SKM-1 (cell line): ENCODE measurements around the gene KRT80.

Experiments used
- DNase-seq: peaks from one replicate; lab custom pipeline; 2025; ENCODE audit not compliant: unreplicated experiment; lab: John Stamatoyannopoulos, UW

The KRT80 gene

GRCh38 chr12:52141875-52142274 lies 49.9 kb downstream of the KRT80 start:
- no peak for DNase-seq

GRCh38 chr12:52141306-52141705 lies 50.5 kb downstream of the KRT80 start:
- no peak for DNase-seq

- no peak for DNase-seq
Measured at GRCh38 chr12:52139579-52140062, 52.2 kb downstream of the KRT80 start.

GRCh38 chr12:52139147-52139546 lies 52.7 kb downstream of the KRT80 start:
- no peak for DNase-seq

GRCh38 chr12:52137746-52138145 lies 54.1 kb downstream of the KRT80 start:
- no peak for DNase-seq

- DNase-seq = no peak
Measured at GRCh38 chr12:52132754-52133161, 59.1 kb downstream of the KRT80 start.

- no peak for DNase-seq
Measured at GRCh38 chr12:52130711-52131110, 61.1 kb downstream of the KRT80 start.

GRCh38 chr12:52127683-52128450 lies 63.9 kb downstream of the KRT80 start:
- no peak for DNase-seq

GRCh38 chr12:52126605-52127578 lies 64.9 kb downstream of the KRT80 start:
- no peak for DNase-seq

- DNase-seq = no peak
Measured at GRCh38 chr12:52126050-52126604, 65.7 kb downstream of the KRT80 start.

GRCh38 chr12:52125476-52125900 lies 66.3 kb downstream of the KRT80 start:
- DNase-seq = no peak

GRCh38 chr12:52123487-52124186 lies 68.2 kb downstream of the KRT80 start:
- DNase-seq = no peak

GRCh38 chr12:52122904-52123303 lies 68.9 kb downstream of the KRT80 start:
- DNase-seq = no peak

- DNase-seq = no peak
Measured at GRCh38 chr12:52122540-52122871, 69.3 kb downstream of the KRT80 start.

- no peak for DNase-seq
Measured at GRCh38 chr12:52121824-52122539, 69.8 kb downstream of the KRT80 start.

GRCh38 chr12:52120951-52121823 lies 70.6 kb downstream of the KRT80 start:
- no peak for DNase-seq

- DNase-seq = no peak
Measured at GRCh38 chr12:52119398-52120254, 72.2 kb downstream of the KRT80 start.
